Activated T-cell treated with anti-CD3 and anti-CD28 coated beads, Interleukin-2, amount 50 U/mL, for 4 hours (primary cell): ENCODE results near the gene AKAP10. TPM values are rescaled to one million over a fixed set of nuclear protein-coding genes. Genes with fewer than 3 reads are reported as not detected.
A peak's percentile ranks its signal among the peaks of the same experiment; 100 is the strongest.
"Not testable (repeated sequence)": the region's sequence is repeated elsewhere in the genome, so short reads cannot be mapped to it uniquely, and the experiment has no call there.

Experiments
- ATAC-seq, 2 donors: fragments of 200-7000 bp; cut with Tn5 transposase; one replicate each; pipeline ENCODE4 v1.10.0; 2021
- DNase-seq: peaks from one replicate; pipeline ENCODE4 v3.0.0-alpha.2; 2020
- H3K27me3 Mint-ChIP-seq: one replicate; pipeline ENCODE4 v1.8.0; 2021; ENCODE audit warnings: low read depth, mixed read lengths
- H3K36me3 Mint-ChIP-seq: one replicate; pipeline ENCODE4 v1.8.0; 2022; ENCODE audit warnings: mixed read lengths; ENCODE audit not compliant: insufficient read depth
- H3K4me1 Mint-ChIP-seq: one replicate; pipeline ENCODE4 v1.8.0; 2021; ENCODE audit warnings: low read depth, mixed read lengths
- H3K4me3 Mint-ChIP-seq: one replicate; pipeline ENCODE4 v1.8.0; 2021; ENCODE audit warnings: mild to moderate bottlenecking, moderate library complexity, mixed read lengths
- H3K9me3 Mint-ChIP-seq: one replicate; pipeline ENCODE4 v1.8.0; 2021; ENCODE audit warnings: mixed read lengths
- total RNA-seq, 3 donors: library from RNA; stranded (reverse); gene quantifications; one replicate each; pipeline ENCODE4 v1.2.1, GENCODE V29; 2021

AKAP10 gene
- total RNA-seq, 3 donors from 2014 or later, result 33.7 to 36.0 (median 34.0) TPM

DNA sequence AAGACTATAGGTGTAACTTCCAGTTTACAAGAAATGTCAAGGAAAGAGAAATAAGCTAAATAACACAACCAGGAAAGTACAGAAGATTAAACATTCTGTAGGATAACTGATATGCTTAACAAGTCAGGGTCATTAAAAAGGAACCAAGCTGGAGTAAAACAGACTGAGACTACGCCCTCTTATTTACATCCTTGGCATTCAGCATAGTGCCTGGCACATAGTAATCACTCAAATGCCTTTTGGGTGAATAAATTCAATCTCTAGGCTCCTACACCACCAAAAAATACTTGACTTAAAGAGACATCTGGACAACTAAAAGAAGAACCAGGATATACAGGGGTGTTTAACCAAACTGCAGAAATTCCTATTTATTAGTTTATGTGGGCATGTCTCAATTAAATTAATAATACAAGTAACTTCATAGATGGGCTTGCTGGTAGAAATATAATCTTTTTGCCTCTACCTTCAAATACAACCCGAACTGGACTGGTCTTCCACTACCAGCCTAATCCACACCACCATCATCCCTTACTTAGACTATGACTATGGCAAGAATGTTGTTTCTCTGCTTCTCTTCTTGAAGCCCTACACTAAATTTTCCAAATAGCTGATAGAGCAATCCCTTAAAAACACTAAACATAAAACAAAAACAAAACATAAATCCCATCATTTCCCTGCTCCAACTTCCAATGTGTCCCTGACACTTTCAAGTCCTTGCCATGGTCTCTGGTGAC is 62.2 kb downstream of the AKAP10 start:
- Mint-ChIP-seq H3K27me3 (no peaks in the 10 kb centered on the region), H3K4me1 (peaks cover 2% of the 10 kb centered on the region), H3K36me3 (peaks cover 22% of the 10 kb centered on the region), H3K4me3 (no peak overlapping the region), H3K9me3 (no peaks in the 10 kb centered on the region)
- ATAC-seq (no peak), DNase-seq (no peak)

DNA sequence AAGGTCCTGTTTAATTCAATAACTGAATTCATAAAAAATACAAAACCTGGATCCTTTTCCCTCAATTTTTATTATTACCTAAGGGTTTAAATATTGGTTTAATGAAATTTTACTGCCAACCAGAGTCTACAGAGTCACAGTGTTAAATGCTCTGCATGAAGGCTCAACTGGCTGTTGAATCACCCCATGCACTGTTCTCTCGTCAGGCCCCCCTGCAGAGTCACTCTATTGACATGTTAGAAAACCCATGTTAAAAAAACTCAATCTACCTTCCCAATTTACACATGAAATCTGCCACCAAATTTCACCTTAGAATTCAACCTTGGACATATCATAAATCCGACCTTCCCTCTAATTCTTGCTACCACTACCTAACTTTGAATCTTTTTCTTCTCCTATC is 66.6 kb downstream of the AKAP10 start:
- H3K9me3 Mint-ChIP-seq, result no peaks in the 10 kb centered on the region
- DNase-seq (no peak), ATAC-seq (no peak)
- H3K36me3 Mint-ChIP-seq, result peaks cover 40% of the 10 kb centered on the region
- no peaks in the 10 kb centered on the region for H3K27me3 Mint-ChIP-seq
- H3K4me3 Mint-ChIP-seq, result no peak overlapping the region
- no peaks in the 10 kb centered on the region for H3K4me1 Mint-ChIP-seq

DNA sequence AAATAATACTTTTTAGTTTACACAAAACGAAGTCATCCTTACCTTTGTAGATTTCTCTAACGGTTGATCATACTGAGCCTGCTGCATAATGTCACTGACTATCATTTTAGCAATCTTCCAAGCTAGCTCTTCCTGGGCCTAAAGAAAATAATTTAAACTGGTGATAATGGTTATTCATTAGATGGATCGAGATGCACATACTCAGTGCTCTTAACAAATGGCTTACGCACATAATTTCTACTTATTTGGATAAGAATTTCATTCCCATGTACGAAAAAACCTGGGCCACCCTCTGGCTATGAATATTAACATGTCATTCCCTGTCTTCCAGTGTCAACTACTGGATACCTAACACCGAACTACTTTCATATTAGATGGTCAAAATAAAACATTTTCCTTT is 68.5 kb downstream of the AKAP10 start:
- ATAC-seq (no peak), DNase-seq (no peak)
- H3K27me3 Mint-ChIP-seq, result no peaks in the 10 kb centered on the region
- no peaks in the 10 kb centered on the region for H3K4me1 Mint-ChIP-seq
- peaks cover 37% of the 10 kb centered on the region for H3K36me3 Mint-ChIP-seq
- no peaks in the 10 kb centered on the region for H3K9me3 Mint-ChIP-seq
- H3K4me3 Mint-ChIP-seq, result no peak overlapping the region

DNA sequence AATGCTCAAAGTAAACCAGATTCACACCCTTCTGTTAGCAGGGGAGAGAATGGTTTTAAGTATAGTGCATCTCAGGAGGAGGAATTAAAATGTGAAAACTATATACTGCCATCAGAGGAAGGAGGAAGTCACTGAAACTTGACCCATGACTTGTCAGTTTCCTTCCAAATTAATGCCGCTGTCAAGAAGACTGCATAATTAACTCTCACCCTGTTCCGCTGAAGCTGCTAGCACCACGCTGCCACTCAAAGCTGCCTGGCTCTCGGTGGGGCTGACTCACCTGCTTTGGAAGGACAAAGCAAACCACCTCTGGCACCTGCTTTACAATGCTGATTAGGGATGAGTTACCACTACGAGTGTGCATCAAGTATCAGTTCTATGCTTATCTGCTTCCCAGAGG is 72.1 kb downstream of the AKAP10 start:
- Mint-ChIP-seq H3K4me1 (no peaks in the 10 kb centered on the region), H3K4me3 (no peak overlapping the region), H3K36me3 (peaks cover 37% of the 10 kb centered on the region), H3K9me3 (no peaks in the 10 kb centered on the region), H3K27me3 (no peaks in the 10 kb centered on the region)
- no peak for DNase-seq
- no peak for ATAC-seq

DNA sequence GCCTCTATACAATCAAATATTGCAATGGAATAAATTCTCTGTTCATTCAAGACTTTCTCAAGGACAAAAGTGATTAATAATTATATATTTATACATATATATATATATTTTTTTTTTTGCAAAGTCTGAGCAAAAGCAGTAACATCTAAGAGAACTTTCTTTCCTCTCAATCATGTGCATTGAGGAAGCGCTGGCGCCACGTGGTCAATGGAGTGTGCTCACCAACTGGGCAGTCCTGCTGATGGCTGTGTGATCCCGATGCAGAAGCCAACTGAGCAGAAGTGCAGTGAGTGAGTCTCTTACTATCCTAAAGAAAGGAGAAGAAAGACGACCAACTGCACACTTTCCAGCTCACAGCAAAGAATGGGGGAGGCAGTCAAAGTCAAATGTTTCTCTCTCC is 72.7 kb downstream of the AKAP10 start:
- H3K4me3 Mint-ChIP-seq, result no peak overlapping the region
- no peaks in the 10 kb centered on the region for H3K4me1 Mint-ChIP-seq
- ATAC-seq (no peak), DNase-seq (no peak)
- no peaks in the 10 kb centered on the region for H3K27me3 Mint-ChIP-seq
- H3K36me3 Mint-ChIP-seq, result peaks cover 37% of the 10 kb centered on the region
- H3K9me3 Mint-ChIP-seq, result no peaks in the 10 kb centered on the region

DNA sequence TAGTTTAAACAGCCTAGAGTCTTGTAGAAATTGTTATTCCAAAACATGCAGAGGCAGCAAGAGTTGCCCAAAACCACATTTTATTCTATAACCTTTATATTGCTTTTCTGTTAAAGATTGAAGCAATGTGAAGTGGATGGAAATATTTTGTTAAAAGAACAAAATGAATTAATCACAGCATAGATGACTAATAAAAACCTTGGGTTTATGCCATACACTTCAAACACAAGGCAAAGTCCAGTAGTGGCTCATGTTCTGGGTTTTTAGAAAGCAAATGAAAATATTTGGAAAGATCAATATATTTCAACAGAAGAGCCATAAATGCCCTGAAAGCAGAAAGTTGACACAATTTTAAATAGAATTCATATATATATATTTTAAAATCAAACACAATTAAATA is 73.2 kb downstream of the AKAP10 start:
- Mint-ChIP-seq H3K4me3 (no peak overlapping the region), H3K27me3 (no peaks in the 10 kb centered on the region), H3K36me3 (peaks cover 33% of the 10 kb centered on the region), H3K9me3 (no peaks in the 10 kb centered on the region), H3K4me1 (no peaks in the 10 kb centered on the region)
- ATAC-seq (no peak), DNase-seq (no peak)

DNA sequence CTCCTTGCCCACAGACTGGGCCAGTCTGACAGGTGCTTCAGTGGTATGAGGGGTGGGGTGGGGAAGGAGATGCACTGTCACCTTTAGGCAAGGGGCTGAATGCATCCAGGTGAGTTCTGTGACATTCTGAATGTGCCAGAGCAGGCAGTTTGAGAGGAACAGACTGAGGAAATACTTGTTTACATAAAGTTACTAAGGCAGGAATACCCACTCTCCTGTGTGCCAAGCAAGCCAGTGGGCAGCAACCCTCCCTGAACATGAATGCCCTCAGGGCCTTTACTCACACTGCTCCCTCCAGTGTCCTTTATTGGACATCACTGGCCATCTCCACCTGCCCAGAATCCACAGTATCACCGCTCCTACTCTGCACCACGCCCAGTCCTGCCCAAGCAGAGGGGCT is 76.8 kb downstream of the AKAP10 start:
- DNase-seq, result no peak
- H3K4me3 Mint-ChIP-seq, result no peak overlapping the region
- no peaks in the 10 kb centered on the region for H3K27me3 Mint-ChIP-seq
- H3K36me3 Mint-ChIP-seq, result peaks cover 12% of the 10 kb centered on the region
- H3K9me3 Mint-ChIP-seq, result no peaks in the 10 kb centered on the region
- ATAC-seq, result no peak
- H3K4me1 Mint-ChIP-seq, result no peaks in the 10 kb centered on the region

DNA sequence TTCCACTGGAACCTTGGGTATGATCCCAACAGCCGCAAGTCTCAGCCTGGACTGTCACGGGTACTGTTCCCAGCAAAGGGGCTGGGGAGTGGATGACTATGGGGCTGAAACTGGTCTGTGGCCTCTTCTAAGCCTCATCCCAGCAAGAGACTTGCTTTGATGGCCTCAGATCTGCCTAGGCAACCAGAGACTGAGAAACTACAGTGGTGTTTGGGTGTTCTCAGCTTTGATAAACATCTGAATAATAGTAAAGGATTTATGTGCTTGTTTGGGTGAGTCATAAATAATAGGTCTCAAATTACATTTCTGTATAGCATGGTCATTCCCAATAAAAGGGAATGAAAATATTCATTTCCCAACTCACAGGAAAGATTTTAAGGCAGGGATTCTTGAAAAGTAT is 79.7 kb downstream of the AKAP10 start:
- Mint-ChIP-seq H3K27me3 (no peaks in the 10 kb centered on the region), H3K4me1 (no peaks in the 10 kb centered on the region), H3K4me3 (no peak overlapping the region), H3K36me3 (peaks cover 3% of the 10 kb centered on the region), H3K9me3 (no peaks in the 10 kb centered on the region)
- DNase-seq, result no peak
- no peak for ATAC-seq

DNA sequence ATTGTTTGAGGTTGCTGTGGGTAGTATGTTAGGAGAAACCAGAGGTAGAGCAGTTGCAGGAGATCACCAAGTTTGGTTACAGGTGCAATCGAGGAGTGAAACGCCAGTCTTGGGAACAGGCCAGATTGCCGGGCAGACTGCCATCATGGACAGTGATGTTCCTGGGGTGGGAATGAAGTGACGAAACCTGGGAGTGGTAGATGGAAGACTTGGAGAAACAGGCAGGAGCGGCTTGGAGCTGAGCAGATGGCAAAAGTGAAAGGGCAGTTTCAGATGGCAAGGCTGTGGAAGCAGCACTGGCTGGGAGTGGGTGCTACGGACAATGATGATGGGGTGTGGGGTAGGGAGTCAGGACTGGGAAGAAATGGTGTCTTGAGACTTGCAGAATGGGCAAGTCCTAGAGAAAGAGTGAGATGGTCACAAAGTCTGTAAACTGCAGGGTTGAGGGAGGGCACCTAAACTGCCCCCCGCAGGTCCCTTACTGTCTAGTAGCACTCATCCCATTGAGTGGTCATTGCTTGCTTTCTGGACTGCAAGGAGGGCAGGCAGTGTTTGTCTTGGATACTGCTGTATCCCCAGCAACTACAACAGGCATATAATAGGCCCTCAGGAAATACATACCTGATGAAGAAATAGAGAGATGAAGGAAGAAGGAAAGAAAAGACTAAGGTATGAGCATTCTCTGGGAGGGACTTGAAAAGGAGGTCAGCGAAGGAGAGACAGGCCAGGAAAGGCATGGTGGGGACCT is 80.4 kb downstream of the AKAP10 start:
- DNase-seq (no peak), ATAC-seq (no peak)
- no peaks in the 10 kb centered on the region for H3K27me3 Mint-ChIP-seq
- H3K9me3 Mint-ChIP-seq, result no peaks in the 10 kb centered on the region
- H3K4me3 Mint-ChIP-seq, result no peak overlapping the region
- H3K4me1 Mint-ChIP-seq, result no peaks in the 10 kb centered on the region
- H3K36me3 Mint-ChIP-seq, result peaks cover 3% of the 10 kb centered on the region

DNA sequence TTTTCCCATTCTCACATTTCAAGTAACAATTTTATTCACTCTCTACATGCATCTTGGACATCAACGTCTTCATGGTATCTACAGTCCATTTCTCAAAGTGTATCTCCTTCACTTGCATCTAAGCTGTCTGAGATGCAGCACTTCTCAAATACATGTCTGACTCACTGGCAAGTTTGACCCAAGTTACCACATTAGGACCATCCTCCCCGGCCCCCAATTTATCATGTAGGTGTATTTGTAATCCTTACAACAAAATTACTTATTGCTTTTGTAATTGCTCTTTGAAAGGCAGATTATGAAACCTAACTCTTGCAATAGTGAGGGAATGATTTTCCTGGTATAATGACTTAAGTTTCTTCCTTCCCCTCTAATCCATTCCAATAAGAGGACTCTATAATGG is 80.9 kb downstream of the AKAP10 start:
- no peak for ATAC-seq
- peaks cover 3% of the 10 kb centered on the region for H3K36me3 Mint-ChIP-seq
- DNase-seq, result no peak
- H3K27me3 Mint-ChIP-seq, result no peaks in the 10 kb centered on the region
- no peak overlapping the region for H3K4me3 Mint-ChIP-seq
- no peaks in the 10 kb centered on the region for H3K9me3 Mint-ChIP-seq
- H3K4me1 Mint-ChIP-seq, result no peaks in the 10 kb centered on the region

DNA sequence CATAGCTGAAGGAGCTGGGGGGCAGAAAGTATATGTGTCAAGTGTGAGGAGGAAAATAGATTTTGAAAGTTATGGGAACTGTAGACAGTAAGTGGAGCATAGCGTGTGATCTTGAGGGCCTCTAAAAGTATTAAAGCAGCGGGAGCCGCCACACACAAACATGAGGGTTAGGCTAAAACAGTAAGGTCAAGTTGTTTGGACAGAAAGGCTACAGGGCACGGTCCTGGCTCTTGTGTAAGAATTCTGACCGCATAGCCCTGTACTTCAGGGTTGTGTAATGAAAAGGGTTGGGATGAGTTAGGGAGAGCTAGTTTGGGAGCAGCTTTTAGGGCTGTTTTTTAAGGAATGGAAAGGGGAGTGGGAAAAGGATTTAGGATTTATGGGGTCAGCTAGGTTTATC is 87.1 kb downstream of the AKAP10 start:
- H3K4me3 Mint-ChIP-seq, DNase-seq, H3K4me1 Mint-ChIP-seq, H3K9me3 Mint-ChIP-seq, H3K36me3 Mint-ChIP-seq, ATAC-seq, H3K27me3 Mint-ChIP-seq: not testable (repeated sequence)

DNA sequence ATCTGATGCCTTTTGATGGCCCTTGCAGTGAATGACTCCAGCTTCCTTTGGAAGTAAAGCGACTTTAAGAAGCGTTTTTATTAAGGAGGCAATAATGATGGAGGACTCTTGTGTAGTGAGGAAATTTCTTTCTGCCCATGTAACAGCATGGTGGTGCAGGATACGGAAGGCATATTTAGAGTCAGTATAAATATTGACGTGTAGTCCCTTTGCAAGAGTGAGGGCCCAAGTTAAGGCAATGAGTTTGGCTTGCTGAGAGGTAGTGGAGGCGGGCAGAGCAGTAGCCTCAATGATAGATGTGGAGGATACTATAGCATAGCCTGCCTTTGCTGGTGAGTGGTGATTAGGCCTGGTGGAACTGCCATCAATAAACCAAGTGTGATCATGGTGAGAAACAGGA is 87.6 kb downstream of the AKAP10 start:
- H3K4me1 Mint-ChIP-seq, H3K36me3 Mint-ChIP-seq, H3K27me3 Mint-ChIP-seq, DNase-seq, H3K4me3 Mint-ChIP-seq, ATAC-seq, H3K9me3 Mint-ChIP-seq: not testable (repeated sequence)

DNA sequence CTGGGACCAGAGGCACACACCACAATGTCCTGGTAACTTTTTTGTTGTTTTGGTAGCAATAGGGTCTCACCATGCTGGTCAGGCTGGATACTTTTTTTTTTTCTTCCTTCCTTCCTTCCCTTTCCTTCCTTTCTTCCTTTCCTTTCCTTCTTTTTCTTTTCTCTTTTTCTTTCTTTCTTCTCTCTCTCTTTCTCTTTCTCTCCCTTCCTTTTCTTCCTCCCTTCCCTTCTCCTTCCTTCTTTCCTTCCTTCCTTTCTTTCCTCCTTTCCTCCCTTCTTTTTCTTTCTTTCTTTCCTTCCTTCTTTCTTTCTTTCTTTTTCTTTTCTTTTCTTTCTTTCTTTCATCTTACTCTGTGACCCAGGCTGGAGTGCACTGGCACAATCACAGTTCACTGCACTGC is 91.5 kb downstream of the AKAP10 start:
- ATAC-seq (no peak), DNase-seq (no peak)
- Mint-ChIP-seq H3K36me3 (no peaks in the 10 kb centered on the region), H3K4me3 (no peak overlapping the region), H3K4me1 (no peaks in the 10 kb centered on the region), H3K27me3 (no peaks in the 10 kb centered on the region), H3K9me3 (no peaks in the 10 kb centered on the region)

DNA sequence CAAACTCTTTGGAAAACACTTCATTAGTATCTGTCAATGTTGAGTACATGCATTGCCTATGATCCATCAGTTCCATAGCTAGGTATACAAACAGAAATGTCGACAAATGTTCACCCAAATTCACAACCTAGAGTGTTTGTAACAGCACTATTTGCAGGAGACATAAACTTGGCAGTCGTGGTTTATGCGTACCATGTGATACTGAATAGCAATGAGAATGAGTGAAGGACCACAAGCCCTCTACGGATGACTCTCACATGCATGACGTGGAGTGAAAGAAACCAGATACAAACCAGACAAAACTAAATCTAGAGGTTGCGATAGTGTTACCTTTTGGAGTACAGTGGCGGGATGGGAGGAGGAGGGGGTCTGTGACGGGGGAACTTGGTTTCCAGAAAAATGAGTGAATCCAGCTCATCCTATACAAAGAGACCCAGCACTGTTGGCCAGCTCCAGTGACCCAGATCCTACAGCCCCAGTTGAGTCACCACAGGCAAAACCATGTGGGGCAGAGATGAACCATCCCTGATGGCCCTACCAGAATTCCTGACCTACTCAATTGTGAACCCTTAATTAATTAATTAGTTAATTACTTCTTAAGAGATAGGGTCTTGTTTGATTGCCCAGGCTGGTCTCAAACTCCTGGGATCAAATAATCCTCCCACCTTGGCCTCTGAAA is 94.0 kb downstream of the AKAP10 start:
- H3K27me3 Mint-ChIP-seq, result no peaks in the 10 kb centered on the region
- no peaks in the 10 kb centered on the region for H3K36me3 Mint-ChIP-seq
- H3K9me3 Mint-ChIP-seq, result no peaks in the 10 kb centered on the region
- H3K4me3 Mint-ChIP-seq, result no peak overlapping the region
- ATAC-seq (peak in 1 of 2 donors; percentile 43), DNase-seq (no peak)
- H3K4me1 Mint-ChIP-seq, result peaks cover 5% of the 10 kb centered on the region

DNA sequence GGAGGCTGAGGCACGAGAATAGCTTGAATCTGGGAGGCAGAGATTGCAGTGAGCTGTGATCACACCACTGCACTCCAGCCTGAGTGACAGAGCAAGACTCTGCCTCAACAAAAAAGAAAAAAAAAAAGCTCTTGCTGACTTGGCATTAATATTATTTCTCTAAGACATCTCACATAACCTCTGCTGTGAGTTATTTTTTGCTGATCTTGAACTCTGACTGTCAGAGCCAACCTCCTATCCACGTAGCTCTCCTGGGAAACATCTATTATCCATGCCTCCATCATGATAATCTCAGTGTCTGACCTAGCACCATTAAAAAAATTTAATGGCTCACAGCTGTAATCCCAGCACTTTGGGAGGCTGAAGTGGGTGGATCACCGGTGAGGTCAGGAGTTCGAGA is 97.2 kb downstream of the AKAP10 start:
- ATAC-seq (no peak), DNase-seq (no peak)
- Mint-ChIP-seq H3K9me3 (no peaks in the 10 kb centered on the region), H3K27me3 (no peaks in the 10 kb centered on the region), H3K4me3 (no peak overlapping the region), H3K36me3 (no peaks in the 10 kb centered on the region), H3K4me1 (peaks cover 35% of the 10 kb centered on the region)
